SK-N-MC (cell line): Measurements from ENCODE around the gene CAMK2G.

Source experiments
- EZH2 ChIP-seq: fragments of 200-600 bp; sonication (generic); IDR thresholded peaks from one replicate; pipeline ENCODE4 v1.6.1; 2017; ENCODE audit warnings: antibody characterized with exemption
- FOXP2 ChIP-seq: optimal IDR thresholded peaks from 2 replicates; pipeline ENCODE3; 2011; ENCODE audit warnings: mild to moderate bottlenecking, moderate library complexity; ENCODE audit not compliant: insufficient read depth; ENCODE audit errors: extremely low read length, control extremely low read depth
- POLR2AphosphoS5 ChIP-seq: IDR thresholded peaks from 2 replicates; pipeline ENCODE4 v1.6.1; 2012; ENCODE audit warnings: mild to moderate bottlenecking, low read depth, low read length, borderline replicate concordance

DNA sequence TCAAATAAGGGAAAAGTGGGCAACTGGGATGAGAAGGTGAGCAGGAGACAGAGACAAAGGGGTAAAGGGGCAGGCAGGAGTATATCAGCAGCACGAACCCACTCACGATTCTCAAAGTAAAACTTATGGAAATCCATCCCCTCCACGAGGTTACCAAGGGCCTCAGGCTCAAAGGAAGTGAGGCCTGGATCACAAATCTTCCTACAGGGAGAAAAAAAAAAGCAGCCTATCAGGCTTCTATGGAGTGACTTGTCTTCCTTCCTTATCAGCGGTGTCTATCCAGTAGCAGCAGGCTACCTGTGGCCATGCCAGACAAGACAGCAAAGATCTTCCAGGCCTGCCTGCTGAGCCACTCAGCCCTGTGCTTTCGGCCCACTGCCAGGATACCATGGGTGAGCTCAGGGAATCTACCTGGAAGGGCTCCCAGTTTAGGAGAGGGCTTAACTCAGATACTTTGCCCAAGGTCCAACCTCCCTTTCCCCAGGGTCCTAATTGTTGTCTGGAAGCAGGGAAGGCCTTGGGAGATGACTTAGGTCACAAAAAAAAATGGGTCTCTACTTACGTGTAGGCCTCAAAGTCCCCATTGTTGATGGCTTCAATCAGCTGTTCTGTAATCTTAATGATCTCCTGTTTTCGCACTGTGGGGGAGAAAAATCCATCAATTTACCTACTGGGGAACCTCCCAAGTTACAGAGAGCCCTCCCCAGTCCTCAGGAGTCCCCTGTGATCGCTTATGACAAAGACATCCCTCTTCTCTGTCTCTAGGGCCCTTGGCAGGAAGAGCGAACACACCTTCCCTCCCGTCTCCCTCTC lies 57.2 kb downstream of the CAMK2G start:
- TF ChIP-seq EZH2 (no peak), POLR2AphosphoS5 (no peak), FOXP2 (no peak)
